K562 (cell line): Measurements from ENCODE around the gene SDCBP2. TPM values are rescaled to one million over a fixed set of nuclear protein-coding genes. Genes with fewer than 3 reads are reported as not detected.
A peak's percentile ranks its signal among the peaks of the same experiment; 100 is the strongest.

Source experiments
- ATAC-seq: fragments of 200-7000 bp; cut with Tn5 transposase; 3 replicates; pipeline ENCODE4 v1.9.1; 2020; ENCODE audit warnings: moderate library complexity
- BruUV-seq: library from RNA; stranded (reverse); fragments of 400-500 nt; replicated peaks from 2 replicates; lab custom pipeline; 2021; lab: Mats Ljungman, UMichigan
- CTCF ChIA-PET: fragments of 300-600 bp; formaldehyde crosslinking; extraction: SDS; loops from one replicate; lab custom pipeline; 2021; ENCODE audit warnings: low intra/inter-chr PET ratio; lab: Yijun Ruan, JAX
- POLR2A ChIA-PET: fragments of 300-600, 350-650 bp; sonication (Branson Sonifier 250); formaldehyde crosslinking; extraction: SDS; loops from one replicate; lab custom pipeline; 2021; ENCODE audit warnings: antibody characterized with exemption, inconsistent platforms; lab: Yijun Ruan, JAX
- DNase-seq, 4 experiments: peaks; one replicate each; pipeline versions ENCODE4 v3.0.0 to v3.0.0-alpha.2; 2011 to 2018; ENCODE audit warnings: low spot score in 3 of 4, mixed read lengths in 3 of 4; ENCODE audit errors: extremely low read depth in 1 of 4
- FAIRE-seq: peaks from 2 replicates; lab custom pipeline; 2011; peaks lifted over from hg19 to GRCh38; lab: Jason Lieb, UNC
- H2AFZ ChIP-seq: 2 replicates; pipeline ENCODE4 v1.6.0; 2011; ENCODE audit warnings: low read depth, low read length, control low read depth, inconsistent platforms
- H3K27ac ChIP-seq: fragments of 200-600 bp; 3 replicates; pipeline ENCODE4 v1.8.0; 2011; ENCODE audit warnings: low read depth, mild to moderate bottlenecking, control low read depth, inconsistent platforms, low read length, moderate library complexity, mixed read lengths; ENCODE audit errors: extremely low read depth
- H3K27me3 ChIP-seq, 2 experiments: fragments of 300-600 bp in 1 of 2; 2 replicates in 1 of 2; 3 replicates in 1 of 2; pipeline versions ENCODE4 v1.6.0 to v1.8.0; 2011; ENCODE audit warnings: inconsistent platforms in 2 of 2, low read length in 2 of 2, mild to moderate bottlenecking in 1 of 2, mixed read lengths in 1 of 2, moderate library complexity in 1 of 2; ENCODE audit not compliant: control insufficient read depth in 2 of 2, insufficient read depth in 2 of 2
- H3K36me3 ChIP-seq: fragments of 300-600 bp; 3 replicates; pipeline ENCODE4 v1.8.0; 2011; ENCODE audit warnings: mild to moderate bottlenecking, low read length, inconsistent platforms; ENCODE audit not compliant: control insufficient read depth, insufficient read depth
- H3K4me1 ChIP-seq, 2 experiments: fragments of 200-600 bp in 1 of 2; replicated peaks in 1 of 2; 2 replicates in 1 of 2; 3 replicates in 1 of 2; pipeline versions ENCODE4 v1.5.1 to v1.8.0; 2011; ENCODE audit warnings: inconsistent platforms in 2 of 2, low read length in 2 of 2, mild to moderate bottlenecking in 1 of 2, mixed read lengths in 1 of 2, moderate library complexity in 1 of 2; ENCODE audit not compliant: control insufficient read depth in 2 of 2, insufficient read depth in 2 of 2
- H3K4me2 ChIP-seq: 2 replicates; pipeline ENCODE4 v1.6.1; 2011; ENCODE audit warnings: low read length, control low read depth, inconsistent platforms, mixed read lengths; ENCODE audit not compliant: insufficient read depth
- H3K4me3 ChIP-seq: fragments of 200-600 bp; sonication (generic), shearing (Covaris generic); 2 replicates; pipeline ENCODE4 v1.5.1; 2016; ENCODE audit warnings: control low read depth, inconsistent platforms
- H3K79me2 ChIP-seq: fragments of 200-600 bp; 3 replicates; pipeline ENCODE4 v1.8.0; 2011; ENCODE audit warnings: low read length, inconsistent platforms; ENCODE audit not compliant: control insufficient read depth, insufficient read depth
- H3K9ac ChIP-seq, 2 experiments: 2 replicates each; pipeline versions ENCODE4 v1.6.0 to v1.6.1; 2011; ENCODE audit warnings: low read depth in 2 of 2, low read length in 2 of 2, control low read depth in 1 of 2, inconsistent platforms in 1 of 2, mild to moderate bottlenecking in 1 of 2, mixed read lengths in 1 of 2; ENCODE audit not compliant: insufficient read depth in 1 of 2
- H3K9me1 ChIP-seq: one replicate; pipeline ENCODE4 v1.6.0; 2011; ENCODE audit warnings: inconsistent platforms, mild to moderate bottlenecking, low read length, moderate library complexity; ENCODE audit not compliant: control insufficient read depth, insufficient read depth
- H3K9me3 ChIP-seq: replicated peaks from 2 replicates; pipeline ENCODE4 v1.5.1; 2011; ENCODE audit warnings: low read depth, low read length, inconsistent platforms; ENCODE audit not compliant: control insufficient read depth, insufficient read depth
- H4K20me1 ChIP-seq: replicated peaks from 2 replicates; pipeline ENCODE4 v1.6.1; 2011; ENCODE audit warnings: low read length, inconsistent platforms, mixed read lengths; ENCODE audit not compliant: control insufficient read depth, insufficient read depth
- ATF1 ChIP-seq, 2 experiments: fragments of 450-650 bp in 1 of 2; IDR thresholded peaks; 2 replicates each; pipeline ENCODE4 v1.6.1; 2016; ENCODE audit warnings: missing compliant biosample characterization in 1 of 2, missing genetic modification characterization in 1 of 2
- CGGBP1 ChIP-seq: fragments of 250-450 bp; sonication (Bioruptor Pico); IDR thresholded peaks from 2 replicates; pipeline ENCODE4 v1.9.0; 2021; ENCODE audit warnings: mild to moderate bottlenecking
- CTCF ChIP-seq, 3 experiments: IDR thresholded peaks in 2 of 3; conservative IDR thresholded peaks in 1 of 3; 2 replicates each; pipeline ENCODE4 v1.5.1; 2011 to 2012; ENCODE audit warnings: low read length in 3 of 3, mild to moderate bottlenecking in 3 of 3, control low read depth in 2 of 3, improper control_type of control experiment in 1 of 3, inconsistent platforms in 1 of 3, low read depth in 1 of 3, mixed read lengths in 1 of 3, moderate library complexity in 1 of 3; ENCODE audit not compliant: insufficient read depth in 2 of 3
- FOXP1 ChIP-seq: sonication (generic); formaldehyde crosslinking; IDR thresholded peaks from 2 replicates; pipeline ENCODE4 v1.8.0; 2022; ENCODE audit warnings: mild to moderate bottlenecking, missing genetic modification reagents
- MAX ChIP-seq: sonication (generic); formaldehyde crosslinking; IDR thresholded peaks from 2 replicates; pipeline ENCODE4 v1.9.0; 2022; ENCODE audit warnings: mild to moderate bottlenecking, missing genetic modification reagents
- NFIC ChIP-seq: fragments of 450-650 bp; IDR thresholded peaks from 2 replicates; pipeline ENCODE4 v1.6.1; 2017; ENCODE audit warnings: mild to moderate bottlenecking, inconsistent platforms
- PHB ChIP-seq: fragments of 250-450 bp; sonication (Bioruptor Pico); IDR thresholded peaks from 2 replicates; pipeline ENCODE4 v1.5.0; 2021
- RBM14 ChIP-seq: fragments of 200-400 bp; formaldehyde crosslinking; IDR thresholded peaks from 2 replicates; pipeline ENCODE4 v1.6.1; 2018; ENCODE audit warnings: low read depth, mild to moderate bottlenecking, low read length, moderate library complexity, borderline replicate concordance; ENCODE audit not compliant: insufficient read depth
- ZBTB5 ChIP-seq: fragments of 450-650 bp; IDR thresholded peaks from 2 replicates; pipeline ENCODE4 v1.6.1; 2017; ENCODE audit warnings: antibody characterized with exemption
- WGBS: fragments of 100-300 bp; shearing (Covaris generic); methylation state at CpG from one replicate; pipeline ENCODE4 v1.1.6; 2016; ENCODE audit warnings: low coverage, mixed read lengths; ENCODE audit not compliant: insufficient coverage; ENCODE audit errors: missing lambda C conversion rate; 5-methylcytosine and 5-hydroxymethylcytosine counted together
- in situ Hi-C: fragments of 300-500 bp; cut with MboI; formaldehyde crosslinking; loops from 4 replicates; pipeline ENCODE4 v1.15.0; 2018; ENCODE audit warnings: inconsistent platforms, mixed read lengths
- intact Hi-C: fragments of 100-400 bp; cut with micrococcal nuclease; formaldehyde crosslinking; loops from 2 replicates; pipeline ENCODE4 v1.14.2; 2022
- polyA plus RNA-seq, 8 experiments: library from polyadenylated mRNA; depleted of rRNA in 4 of 8; stranded (reverse) in 5 of 8; unstranded in 3 of 8; fragments of >200 nt; fragmentation: Nextera tagmentation in 2 of 8; fragmentation: Illumina TruSeq in 1 of 8; extraction: Ambion mirVana in 2 of 8; extraction: Trizol in 1 of 8; gene quantifications; 2 replicates each; pipeline versions ENCODE4 v1.2.1 to v1.2.3, GENCODE V29; 2011 to 2014; ENCODE audit warnings: inconsistent platforms in 1 of 8, missing spikeins in 1 of 8
- total RNA-seq, 7 experiments: library from RNA; depleted of rRNA in 6 of 7; stranded (reverse); fragments of >200 nt in 6 of 7; fragmentation: Illumina TruSeq in 2 of 7; extraction: Trizol in 2 of 7; gene quantifications; 2 replicates each; pipeline versions ENCODE4 v1.2.1 to v1.2.3, GENCODE V29; 2011 to 2021; ENCODE audit warnings: low replicate concordance in 1 of 7

SDCBP2 gene
- total and polyA plus RNA-seq, 9 of the 15 experiments (the other 6 are each of a cell fraction or from before 2014, with no cell fraction given), result 0.06 to 1.2 (median 0.80) TPM

GRCh38 chr20:1300083-1300840, 28.7 kb downstream of the SDCBP2 start:
- H3K4me2 ChIP-seq, result no peak overlapping the region
- no peaks in the 10 kb centered on the region for H3K79me2 ChIP-seq
- intact Hi-C loops, result loop anchor here (10.0 kb wide), 1 partner anchor 85 kb away; no protein-coding TSS in a partner anchor
- H3K27me3 ChIP-seq, result no peaks in the 10 kb centered on the region
- peaks cover 3 to 25% of the 10 kb centered on the region in 2 experiments; a peak in 4 of 5 replicates for H3K4me1 ChIP-seq
- ATAC-seq (no peak), DNase-seq (peak in 1 of 4 experiments; percentile 13), FAIRE-seq (no peak)
- no peak overlapping the region for H3K4me3 ChIP-seq
- peak; percentile 64 for TF ChIP-seq NFIC
- no peak for TF ChIP-seq RBM14
- TF ChIP-seq FOXP1 (CRISPR knock-in tag), result 0 out of 2 replicates have a peak, but pooled peaks have one; percentile 25
- peak overlapping the region; percentile 23; the same call in 2 of the 3 replicates for H3K27ac ChIP-seq
- POLR2A ChIA-PET, result interaction anchor here (0.7 kb wide), 1 partner anchor 12 kb away, joined by 3 read pairs; no protein-coding TSS in a partner anchor
- CTCF ChIA-PET, result no interaction called here
- 77% methylated on average over 13 of the region's 18 CpGs for WGBS
- BruUV-seq, result no TSS peak
- no peak overlapping the region for H2AFZ ChIP-seq
- no peaks in the 10 kb centered on the region; the same call in 2 of the 3 replicates for H3K36me3 ChIP-seq
- H3K9me1 ChIP-seq, result no peaks in the 10 kb centered on the region
- H4K20me1 ChIP-seq, result no peaks in the 10 kb centered on the region
- peak overlapping the region in 1 of 2 experiments; percentile 26; a peak in 1 of 4 replicates for H3K9ac ChIP-seq
- no peaks in the 10 kb centered on the region for H3K9me3 ChIP-seq
- in situ Hi-C loops, result no loop called here

GRCh38 chr20:1299522-1299921, 29.4 kb downstream of the SDCBP2 start:
- H3K9me3 ChIP-seq, result no peaks in the 10 kb centered on the region
- FAIRE-seq, result no peak
- intact Hi-C loops, result no loop called here
- no TSS peak for BruUV-seq
- TF ChIP-seq CTCF (IDR thresholded peaks at IDR 0.05 in 2 of 3, conservative IDR thresholded peaks at IDR 0.05 in 1 of 3; ENCODE audit: insufficient read depth in 2 of 3, low read depth in 1 of 3, low read length in 3 of 3), result peak; percentile 21 to 57 (median 26); a peak in 4 of 6 replicates
- no peak for TF ChIP-seq PHB (CRISPR knock-in tag)
- no peak for TF ChIP-seq ATF1 (CRISPR knock-in tag; IDR thresholded peaks at IDR 0.05)
- TF ChIP-seq ATF1 (tag; IDR thresholded peaks at IDR 0.05), result no peak
- no peak for TF ChIP-seq ZBTB5
- TF ChIP-seq MAX (CRISPR knock-in tag), result peak; percentile 63
- no peak for TF ChIP-seq CGGBP1 (CRISPR knock-in tag)
- TF ChIP-seq, all 486 proteins: peak for 2
- H3K79me2 ChIP-seq, result no peaks in the 10 kb centered on the region
- POLR2A ChIA-PET, result interaction anchor here (0.6 kb wide), 1 partner anchor 25 kb away, joined by 3 read pairs; no protein-coding TSS in a partner anchor
- 65% methylated on average over 8 of the region's 9 CpGs for WGBS
- H4K20me1 ChIP-seq, result no peaks in the 10 kb centered on the region; the same call in 1 of the 2 replicates
- H3K4me2 ChIP-seq, result no peak overlapping the region
- no peaks in the 10 kb centered on the region for H3K9me1 ChIP-seq
- no peaks in the 10 kb centered on the region for H3K27me3 ChIP-seq
- no peak overlapping the region for H2AFZ ChIP-seq
- peaks cover 3 to 17% of the 10 kb centered on the region in 2 experiments; a peak in 4 of 5 replicates for H3K4me1 ChIP-seq
- no peak overlapping the region for H3K9ac ChIP-seq
- in situ Hi-C loops, result no loop called here
- H3K4me3 ChIP-seq, result no peak overlapping the region
- peak; percentile 16 to 51 (median 39) for DNase-seq
- ATAC-seq, result peak; percentile 78
- H3K36me3 ChIP-seq, result no peaks in the 10 kb centered on the region; the same call in 2 of the 3 replicates
- H3K27ac ChIP-seq, result no peak overlapping the region
- CTCF ChIA-PET, result no interaction called here
